Fibroblast of mammary gland (primary cell): ENCODE results near the gene LMBR1.

Experiments used
- DNase-seq: peaks from one replicate; pipeline ENCODE4 v3.0.0-alpha.2; 2010; ENCODE audit warnings: low read depth
- H3K4me3 ChIP-seq: 2 replicates; pipeline ENCODE4 v1.5.1; 2011; ENCODE audit warnings: low read depth, mild to moderate bottlenecking, low read length, moderate library complexity; ENCODE audit not compliant: control insufficient read depth
- TF ChIP-seq, protein P1 (sequence below): conservative IDR thresholded peaks from 2 replicates; pipeline ENCODE4 v1.5.1; 2011; ENCODE audit warnings: low read depth, low read length, inconsistent platforms; ENCODE audit not compliant: control insufficient read depth, insufficient read depth

Gene LMBR1

DNA sequence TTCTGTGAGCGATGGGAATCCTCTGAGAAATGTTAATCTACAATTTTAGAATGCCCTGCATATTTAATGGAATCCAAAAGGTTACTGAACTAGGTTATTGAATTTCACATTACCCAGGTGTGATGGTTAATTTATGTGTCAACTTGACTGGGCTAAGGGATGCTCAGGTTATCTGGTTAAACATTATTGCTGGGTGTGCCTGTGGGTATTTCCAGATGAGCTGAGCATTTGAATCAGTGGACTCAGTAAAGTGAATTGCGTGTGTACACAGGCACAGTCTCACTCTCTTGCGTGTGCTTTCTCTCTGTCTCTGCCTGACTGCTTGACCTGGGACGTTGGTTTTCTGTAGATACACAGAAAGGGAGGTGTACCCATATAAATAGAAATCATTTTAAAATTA lies 230.7 kb downstream of the LMBR1 start:
- no peak overlapping the region for H3K4me3 ChIP-seq
- TF ChIP-seq, protein P1, sequence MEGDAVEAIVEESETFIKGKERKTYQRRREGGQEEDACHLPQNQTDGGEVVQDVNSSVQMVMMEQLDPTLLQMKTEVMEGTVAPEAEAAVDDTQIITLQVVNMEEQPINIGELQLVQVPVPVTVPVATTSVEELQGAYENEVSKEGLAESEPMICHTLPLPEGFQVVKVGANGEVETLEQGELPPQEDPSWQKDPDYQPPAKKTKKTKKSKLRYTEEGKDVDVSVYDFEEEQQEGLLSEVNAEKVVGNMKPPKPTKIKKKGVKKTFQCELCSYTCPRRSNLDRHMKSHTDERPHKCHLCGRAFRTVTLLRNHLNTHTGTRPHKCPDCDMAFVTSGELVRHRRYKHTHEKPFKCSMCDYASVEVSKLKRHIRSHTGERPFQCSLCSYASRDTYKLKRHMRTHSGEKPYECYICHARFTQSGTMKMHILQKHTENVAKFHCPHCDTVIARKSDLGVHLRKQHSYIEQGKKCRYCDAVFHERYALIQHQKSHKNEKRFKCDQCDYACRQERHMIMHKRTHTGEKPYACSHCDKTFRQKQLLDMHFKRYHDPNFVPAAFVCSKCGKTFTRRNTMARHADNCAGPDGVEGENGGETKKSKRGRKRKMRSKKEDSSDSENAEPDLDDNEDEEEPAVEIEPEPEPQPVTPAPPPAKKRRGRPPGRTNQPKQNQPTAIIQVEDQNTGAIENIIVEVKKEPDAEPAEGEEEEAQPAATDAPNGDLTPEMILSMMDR = no peak

DNA sequence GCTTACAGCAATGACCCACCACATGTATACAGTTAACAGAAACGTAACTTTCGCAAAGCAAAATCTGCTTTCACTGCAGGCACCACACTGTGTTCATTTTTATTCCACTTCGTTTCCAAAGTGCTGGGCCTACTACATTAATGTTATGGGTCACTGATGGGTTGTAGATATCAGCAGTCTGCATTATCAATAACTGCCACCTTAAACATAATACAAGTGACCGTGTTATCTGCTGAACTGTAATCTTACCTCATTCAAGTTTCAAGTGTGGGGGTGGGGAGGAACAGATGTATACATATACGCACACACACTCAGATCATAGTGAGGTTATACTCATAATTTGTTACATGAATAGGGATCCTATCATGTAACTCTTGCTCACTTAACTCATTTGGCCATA lies 231.3 kb downstream of the LMBR1 start:
- TF ChIP-seq, protein P1 = no peak
- no peak overlapping the region for H3K4me3 ChIP-seq
- DNase-seq = no peak

More for the DNA sequence above, 230.7 kb downstream of the LMBR1 start:
- DNase-seq = no peak

DNA sequence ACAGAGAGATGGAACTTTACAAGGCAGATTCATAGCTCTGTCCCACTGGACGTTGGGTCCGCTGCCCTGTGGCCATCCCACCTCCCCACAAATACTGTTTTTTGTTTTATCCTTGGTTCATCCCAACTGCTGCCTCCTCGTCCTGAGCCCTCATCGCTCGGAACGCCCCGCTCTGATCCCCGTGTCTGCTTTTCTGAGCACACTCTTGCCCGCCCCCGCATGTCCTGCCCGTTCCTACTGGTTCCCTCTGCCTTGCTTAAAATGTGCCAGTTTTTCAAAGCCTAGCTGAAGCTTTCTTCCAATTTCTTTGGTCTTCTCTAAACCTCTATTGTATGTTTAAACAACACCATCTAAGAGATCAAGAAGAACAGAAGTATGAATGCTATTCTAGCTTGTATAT lies 233.0 kb downstream of the LMBR1 start:
- no peak overlapping the region for H3K4me3 ChIP-seq
- TF ChIP-seq, protein P1 = no peak
- no peak for DNase-seq

DNA sequence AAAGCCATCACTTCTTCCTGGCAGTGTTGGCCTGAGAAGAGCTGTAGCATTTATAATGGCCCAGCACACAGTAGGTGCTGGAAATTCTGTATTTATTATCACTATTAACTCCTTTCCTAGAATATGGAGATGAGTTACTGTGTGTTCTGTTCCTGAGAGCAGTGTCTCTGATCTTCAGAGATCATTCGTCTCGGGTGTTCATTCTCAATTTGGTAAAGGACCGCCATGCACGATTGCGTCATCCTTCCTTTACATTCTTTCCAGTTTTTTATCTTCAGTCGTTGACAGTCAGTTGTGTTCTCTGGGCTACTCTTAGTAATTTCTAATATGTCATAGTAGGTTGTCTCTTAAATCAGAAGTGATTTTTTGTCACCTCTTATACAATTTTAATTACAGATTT lies 233.8 kb downstream of the LMBR1 start:
- no peak for DNase-seq
- H3K4me3 ChIP-seq = no peak overlapping the region
- TF ChIP-seq, protein P1 = no peak

DNA sequence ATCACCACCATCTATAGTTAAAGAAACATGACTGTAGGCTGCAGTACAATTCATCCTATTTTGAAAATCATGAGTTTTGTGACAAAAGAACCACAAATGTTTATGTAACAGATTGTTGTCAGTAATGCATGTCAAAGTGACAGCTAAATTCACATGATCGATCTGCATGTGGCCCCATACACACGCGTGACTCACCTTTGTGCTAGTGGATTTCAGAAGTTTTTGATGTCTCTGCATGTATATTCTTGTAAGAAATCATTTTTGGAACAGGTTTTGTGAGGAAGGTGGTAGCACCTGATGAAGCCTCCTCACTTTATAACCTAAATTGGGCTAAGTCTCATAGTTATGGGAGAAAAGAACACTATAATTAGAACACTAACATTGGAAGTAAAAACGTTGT lies 235.3 kb downstream of the LMBR1 start:
- no peak for DNase-seq
- TF ChIP-seq, protein P1 = no peak
- H3K4me3 ChIP-seq = no peak overlapping the region

DNA sequence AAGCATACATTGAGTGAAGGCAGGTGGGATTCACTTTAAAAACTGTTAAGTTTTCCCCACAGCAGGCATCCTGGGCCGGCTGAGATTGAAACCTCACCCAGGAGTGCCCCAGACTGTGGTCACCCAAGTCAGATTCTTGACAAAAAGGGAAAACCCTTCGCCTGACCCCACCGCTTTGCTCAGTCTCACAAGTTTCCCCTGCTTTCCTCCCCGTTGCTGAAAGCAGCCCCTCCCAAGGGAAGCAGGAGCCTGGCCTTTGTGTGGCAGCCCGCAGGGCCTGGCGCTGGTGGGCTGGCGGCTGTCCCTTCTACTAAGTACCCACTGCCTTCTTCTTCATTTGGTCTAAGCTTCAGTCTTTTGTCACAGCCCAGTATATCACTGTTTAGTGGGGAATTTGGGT lies 236.4 kb downstream of the LMBR1 start:
- H3K4me3 ChIP-seq = no peak overlapping the region
- TF ChIP-seq, protein P1 = no peak
- DNase-seq = no peak

DNA sequence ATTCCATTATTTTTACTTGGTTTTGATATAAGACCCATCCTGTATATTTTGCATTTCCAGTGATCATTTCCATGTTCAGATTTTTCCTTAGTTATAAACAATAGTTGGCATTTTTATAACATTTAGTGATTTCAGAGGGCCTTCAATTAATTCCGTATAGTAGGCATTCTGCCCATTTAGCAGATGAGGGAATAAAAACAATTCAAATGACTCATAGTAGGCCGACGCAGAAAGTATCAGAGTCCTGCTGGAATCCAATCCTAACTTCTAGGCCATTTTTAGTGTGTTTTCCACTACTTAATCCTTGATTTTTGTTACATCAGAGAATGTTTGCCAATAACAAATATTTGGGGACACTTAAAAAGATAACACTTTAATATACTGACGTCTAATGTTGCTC lies 237.0 kb downstream of the LMBR1 start:
- no peak overlapping the region for H3K4me3 ChIP-seq
- peak; percentile 16 for DNase-seq
- TF ChIP-seq, protein P1 = no peak
